CD14-positive monocyte (primary cell): ENCODE results near the gene CDH13. TPM values are rescaled to one million over a fixed set of nuclear protein-coding genes. Genes with fewer than 3 reads are reported as not detected.

Experiments used
- DNase-seq, 3 donors: peaks; one replicate each; pipeline ENCODE4 v3.0.0-alpha.2; 2011 to 2022
- H2AFZ ChIP-seq: 2 replicates; pipeline ENCODE4 v1.6.0; 2012; ENCODE audit warnings: mild to moderate bottlenecking, low read depth, low read length, inconsistent platforms; ENCODE audit not compliant: insufficient read depth, poor library complexity, severe bottlenecking
- H3K27ac ChIP-seq, 2 donors: 1 replicate in 1 of 2; 2 replicates in 1 of 2; pipeline ENCODE4 v1.5.1; 2012 to 2013; ENCODE audit warnings: low read length in 2 of 2, control low read depth in 1 of 2, inconsistent platforms in 1 of 2, low read depth in 1 of 2, mild to moderate bottlenecking in 1 of 2
- H3K27me3 ChIP-seq, 2 donors: one replicate each; pipeline versions ENCODE4 v1.6.0 to v1.6.1; 2011 to 2013; ENCODE audit warnings: low read length in 2 of 2; ENCODE audit not compliant: control insufficient read depth in 2 of 2, insufficient read depth in 2 of 2
- H3K36me3 ChIP-seq, 2 donors: replicated peaks in 1 of 2; 1 replicate in 1 of 2; 2 replicates in 1 of 2; pipeline versions ENCODE4 v1.5.1 to v1.6.1; 2012 to 2013; ENCODE audit warnings: low read length in 2 of 2, control low read depth in 1 of 2, inconsistent platforms in 1 of 2, mild to moderate bottlenecking in 1 of 2; ENCODE audit not compliant: insufficient read depth in 2 of 2, control insufficient read depth in 1 of 2
- H3K4me1 ChIP-seq, 2 donors: 1 replicate in 1 of 2; 2 replicates in 1 of 2; pipeline versions ENCODE4 v1.5.1 to v1.6.1; 2012 to 2013; ENCODE audit warnings: low read length in 2 of 2, control low read depth in 1 of 2, inconsistent platforms in 1 of 2, mild to moderate bottlenecking in 1 of 2, moderate library complexity in 1 of 2; ENCODE audit not compliant: insufficient read depth in 2 of 2, control insufficient read depth in 1 of 2
- H3K4me2 ChIP-seq: replicated peaks from 2 replicates; pipeline ENCODE3; 2012; ENCODE audit warnings: low read length, moderate library complexity, mild to moderate bottlenecking; ENCODE audit not compliant: poor library complexity, severe bottlenecking; ENCODE audit errors: extremely low read depth
- H3K4me3 ChIP-seq, 3 experiments: fragments of 200-600 bp in 1 of 3; sonication (generic) in 1 of 3; replicated peaks in 1 of 3; 1 replicate in 2 of 3; 2 replicates in 1 of 3; pipeline ENCODE4 v1.5.1; 2011 to 2013; ENCODE audit warnings: low read length in 3 of 3, mild to moderate bottlenecking in 3 of 3, control low read depth in 2 of 3, low read depth in 2 of 3, inconsistent platforms in 1 of 3, moderate library complexity in 1 of 3
- H3K79me2 ChIP-seq: 2 replicates; pipeline ENCODE4 v1.6.0; 2012; ENCODE audit warnings: mild to moderate bottlenecking, control low read depth, inconsistent platforms, low read length, moderate library complexity; ENCODE audit not compliant: insufficient read depth
- H3K9ac ChIP-seq: 2 replicates; pipeline ENCODE4 v1.6.0; 2017; ENCODE audit warnings: low read length, mild to moderate bottlenecking; ENCODE audit not compliant: insufficient read depth, poor library complexity, severe bottlenecking
- H3K9me3 ChIP-seq, 2 donors: replicated peaks in 1 of 2; 1 replicate in 1 of 2; 2 replicates in 1 of 2; pipeline versions ENCODE4 v1.5.1 to v1.6.1; 2012 to 2013; ENCODE audit warnings: low read length in 2 of 2, control low read depth in 1 of 2; ENCODE audit not compliant: control insufficient read depth in 1 of 2, insufficient read depth in 1 of 2
- H4K20me1 ChIP-seq: 2 replicates; pipeline ENCODE4 v1.6.0; 2012; ENCODE audit warnings: mild to moderate bottlenecking, low read length, control low read depth, moderate library complexity; ENCODE audit not compliant: insufficient read depth
- H3K27ac Mint-ChIP-seq, 7 donors: one replicate each; pipeline ENCODE4 v1.8.0; 2020; ENCODE audit warnings: mild to moderate bottlenecking in 7 of 7, mixed read lengths in 7 of 7, moderate library complexity in 6 of 7, inconsistent platforms in 2 of 7
- H3K27me3 Mint-ChIP-seq, 3 donors: one replicate each; pipeline ENCODE4 v1.8.0; 2021 to 2022; ENCODE audit warnings: low read depth in 3 of 3, mild to moderate bottlenecking in 3 of 3, mixed read lengths in 3 of 3, moderate library complexity in 3 of 3, inconsistent platforms in 1 of 3
- H3K36me3 Mint-ChIP-seq, 2 donors: one replicate each; pipeline ENCODE4 v1.8.0; 2020; ENCODE audit warnings: mixed read lengths in 2 of 2, inconsistent platforms in 1 of 2, mild to moderate bottlenecking in 1 of 2
- H3K4me1 Mint-ChIP-seq: one replicate; pipeline ENCODE4 v1.8.0; 2020; ENCODE audit warnings: mild to moderate bottlenecking, mixed read lengths
- H3K4me3 Mint-ChIP-seq, 2 donors: one replicate each; pipeline ENCODE4 v1.8.0; 2020; ENCODE audit warnings: mild to moderate bottlenecking in 2 of 2, mixed read lengths in 2 of 2, moderate library complexity in 1 of 2
- H3K9me3 Mint-ChIP-seq, 7 donors: one replicate each; pipeline ENCODE4 v1.8.0; 2020 to 2022; ENCODE audit warnings: mixed read lengths in 7 of 7, mild to moderate bottlenecking in 6 of 7, moderate library complexity in 6 of 7, inconsistent platforms in 2 of 7
- WGBS: methylation state at CpG from one replicate; pipeline ENCODE4 v1.1.5; 2013; ENCODE audit warnings: missing lambda C conversion rate; ENCODE audit not compliant: insufficient coverage; 5-methylcytosine and 5-hydroxymethylcytosine counted together
- intact Hi-C, 2 donors: fragments of 100-400 bp; cut with micrococcal nuclease; formaldehyde crosslinking; loops; one replicate each; pipeline versions ENCODE4 v1.15.0 to v1.15.1; 2023
- polyA plus RNA-seq, 3 donors: library from polyadenylated mRNA; depleted of rRNA in 1 of 3; unstranded in 2 of 3; stranded (reverse) in 1 of 3; fragments of 300-500 nt in 2 of 3; fragments of >200 nt in 1 of 3; fragmentation: Illumina TruSeq in 2 of 3; gene quantifications; 1 replicate in 2 of 3; 2 replicates in 1 of 3; pipeline ENCODE4 v1.2.3, GENCODE V29; 2012 to 2021
- TF ChIP-seq, protein P1 (sequence below): fragments of 200-600 bp; IDR thresholded peaks from one replicate; pipeline ENCODE4 v1.8.0; 2022; ENCODE audit warnings: antibody characterized with exemption, mild to moderate bottlenecking

CDH13 gene
- polyA plus RNA-seq, 3 donors: 0.13 to 0.19 TPM; not detected in 1

GRCh38 chr16:83363521-83363920 is 736.8 kb downstream of the CDH13 start:
- H3K4me2 ChIP-seq: no peak overlapping the region
- H3K4me3 ChIP-seq: no peak overlapping the region
- Mint-ChIP-seq H3K36me3 (no peaks in the 10 kb centered on the region), H3K27ac (no peak overlapping the region), H3K4me1 (no peaks in the 10 kb centered on the region), H3K27me3 (peaks cover 0 to 2% (median 0%) of the 10 kb centered on the region in 3 donors), H3K4me3 (no peak overlapping the region), H3K9me3 (peaks cover 0 to 1% (median 0%) of the 10 kb centered on the region in 7 donors)
- H3K27ac ChIP-seq: no peak overlapping the region
- no peak for DNase-seq
- no peaks in the 10 kb centered on the region for H3K36me3 ChIP-seq
- H4K20me1 ChIP-seq: no peaks in the 10 kb centered on the region
- H3K9ac ChIP-seq: no peak overlapping the region
- no peaks in the 10 kb centered on the region for H3K27me3 ChIP-seq
- no peaks in the 10 kb centered on the region for H3K4me1 ChIP-seq
- no peaks in the 10 kb centered on the region for H3K79me2 ChIP-seq
- intact Hi-C loops: no loop called here
- TF ChIP-seq, protein P1, sequence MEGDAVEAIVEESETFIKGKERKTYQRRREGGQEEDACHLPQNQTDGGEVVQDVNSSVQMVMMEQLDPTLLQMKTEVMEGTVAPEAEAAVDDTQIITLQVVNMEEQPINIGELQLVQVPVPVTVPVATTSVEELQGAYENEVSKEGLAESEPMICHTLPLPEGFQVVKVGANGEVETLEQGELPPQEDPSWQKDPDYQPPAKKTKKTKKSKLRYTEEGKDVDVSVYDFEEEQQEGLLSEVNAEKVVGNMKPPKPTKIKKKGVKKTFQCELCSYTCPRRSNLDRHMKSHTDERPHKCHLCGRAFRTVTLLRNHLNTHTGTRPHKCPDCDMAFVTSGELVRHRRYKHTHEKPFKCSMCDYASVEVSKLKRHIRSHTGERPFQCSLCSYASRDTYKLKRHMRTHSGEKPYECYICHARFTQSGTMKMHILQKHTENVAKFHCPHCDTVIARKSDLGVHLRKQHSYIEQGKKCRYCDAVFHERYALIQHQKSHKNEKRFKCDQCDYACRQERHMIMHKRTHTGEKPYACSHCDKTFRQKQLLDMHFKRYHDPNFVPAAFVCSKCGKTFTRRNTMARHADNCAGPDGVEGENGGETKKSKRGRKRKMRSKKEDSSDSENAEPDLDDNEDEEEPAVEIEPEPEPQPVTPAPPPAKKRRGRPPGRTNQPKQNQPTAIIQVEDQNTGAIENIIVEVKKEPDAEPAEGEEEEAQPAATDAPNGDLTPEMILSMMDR: no peak
- no peak overlapping the region for H2AFZ ChIP-seq
- H3K9me3 ChIP-seq: no peaks in the 10 kb centered on the region
- WGBS: no CpG with 5 or more reads among the region's 4 CpGs

DNA sequence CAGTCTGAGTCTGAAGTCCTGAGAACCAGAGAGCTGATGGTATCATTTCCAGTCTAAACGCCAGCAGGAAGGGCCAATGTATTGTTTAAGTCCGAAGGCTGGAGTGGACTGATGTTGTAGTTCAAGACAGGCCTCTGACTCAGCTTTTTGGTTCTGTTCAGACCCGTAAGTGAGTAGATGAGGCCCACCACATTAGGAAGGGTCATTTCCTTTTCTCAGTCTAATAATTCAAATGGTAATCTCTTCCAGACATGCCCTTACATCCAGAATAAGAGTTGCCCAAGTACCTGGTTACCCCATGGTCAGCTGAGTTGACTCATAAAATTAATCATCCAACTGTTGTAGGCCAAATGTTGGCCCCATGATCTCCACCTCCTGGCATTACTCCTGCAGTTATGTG is 738.4 kb downstream of the CDH13 start:
- Histone ChIP-seq H3K9me3 (no peaks in the 10 kb centered on the region), H3K4me1 (no peaks in the 10 kb centered on the region), H3K9ac (no peak overlapping the region), H3K4me2 (no peak overlapping the region), H4K20me1 (no peaks in the 10 kb centered on the region), H3K36me3 (no peaks in the 10 kb centered on the region), H3K27me3 (no peaks in the 10 kb centered on the region), H3K27ac (no peak overlapping the region), H2AFZ (no peak overlapping the region), H3K4me3 (no peak overlapping the region), H3K79me2 (no peaks in the 10 kb centered on the region)
- TF ChIP-seq, protein P1: no peak
- Mint-ChIP-seq H3K36me3 (no peaks in the 10 kb centered on the region), H3K27me3 (peaks cover 0 to 3% (median 3%) of the 10 kb centered on the region in 3 donors), H3K4me1 (no peaks in the 10 kb centered on the region), H3K27ac (no peak overlapping the region), H3K9me3 (peaks cover 0 to 4% (median 0%) of the 10 kb centered on the region in 7 donors), H3K4me3 (no peak overlapping the region)
- WGBS: 14% methylated on average over 1 of the region's 3 CpGs
- no peak for DNase-seq
- intact Hi-C loops: no loop called here
